C1 segment of cervical spinal cord (tissue), 14 donors: ENCODE measurements around the gene PDXDC1.
"Not testable (repeated sequence)": the region's sequence is repeated elsewhere in the genome, so short reads cannot be mapped to it uniquely, and the experiment has no call there.

Experiments
- DNase-seq, 14 donors: peaks; one replicate each; lab custom pipeline; 2025; lab: John Stamatoyannopoulos, UW

PDXDC1 gene

GRCh38 chr16:15062085-15062810, 87.4 kb downstream of the PDXDC1 start:
- not testable (repeated sequence) for DNase-seq

- DNase-seq: not testable (repeated sequence)
Measured at GRCh38 chr16:15065961-15066360, 91.1 kb downstream of the PDXDC1 start.

- DNase-seq: not testable (repeated sequence)
Measured at GRCh38 chr16:15066690-15067089, 91.9 kb downstream of the PDXDC1 start.

GRCh38 chr16:15071013-15071412, 96.2 kb downstream of the PDXDC1 start:
- DNase-seq: not testable (repeated sequence)

GRCh38 chr16:15071916-15072769, 97.3 kb downstream of the PDXDC1 start:
- DNase-seq: not testable (repeated sequence)

- no peak for DNase-seq
Measured at GRCh38 chr16:15073101-15073500, 98.3 kb downstream of the PDXDC1 start.

- not testable (repeated sequence) for DNase-seq
Measured at GRCh38 chr16:15076161-15076560, 101.3 kb downstream of the PDXDC1 start.

- not testable (repeated sequence) for DNase-seq
Measured at GRCh38 chr16:15080883-15081282, 106.1 kb downstream of the PDXDC1 start.

GRCh38 chr16:15082788-15083187, 108.0 kb downstream of the PDXDC1 start:
- not testable (repeated sequence) for DNase-seq

- not testable (repeated sequence) for DNase-seq
Measured at GRCh38 chr16:15090663-15091269, 115.9 kb downstream of the PDXDC1 start.

GRCh38 chr16:15093571-15093954, 118.7 kb downstream of the PDXDC1 start:
- DNase-seq: not testable (repeated sequence)

- peak; percentile 46 to 93 (median 86) for DNase-seq
Measured at GRCh38 chr16:15093955-15094827, 119.4 kb downstream of the PDXDC1 start, which contains the start of gene RRN3. Gene RRN3 (minus strand): TSS chr16:15094272. CDS start chr16:15094233, 39 bp downstream.

- DNase-seq: not testable (repeated sequence)
Measured at GRCh38 chr16:15096583-15096972, 121.8 kb downstream of the PDXDC1 start.

- DNase-seq: not testable (repeated sequence)
Measured at GRCh38 chr16:15099366-15099909, 124.6 kb downstream of the PDXDC1 start.

GRCh38 chr16:15100372-15100987, 125.7 kb downstream of the PDXDC1 start:
- not testable (repeated sequence) for DNase-seq

- DNase-seq: not testable (repeated sequence)
Measured at GRCh38 chr16:15127641-15128425, 153.0 kb downstream of the PDXDC1 start.

GRCh38 chr16:15130256-15130932, 155.6 kb downstream of the PDXDC1 start:
- not testable (repeated sequence) for DNase-seq

- DNase-seq: not testable (repeated sequence)
Measured at GRCh38 chr16:15130943-15131700, 156.3 kb downstream of the PDXDC1 start.
